ENCODE measurements around the gene TMEM220.
A peak's percentile ranks its signal among the peaks of the same experiment; 100 is the strongest.
"Not testable (repeated sequence)": the region's sequence is repeated elsewhere in the genome, so short reads cannot be mapped to it uniquely, and the experiment has no call there.

Gene TMEM220

GRCh38 chr17:10728331-10728892 lies 1.4 kb downstream of the TMEM220 start:
- no peak for DNase-seq (ENCODE audit: low read depth)

- DNase-seq (ENCODE audit: low read depth), result no peak
Measured at GRCh38 chr17:10727192-10727591, 2.6 kb downstream of the TMEM220 start.

DNA sequence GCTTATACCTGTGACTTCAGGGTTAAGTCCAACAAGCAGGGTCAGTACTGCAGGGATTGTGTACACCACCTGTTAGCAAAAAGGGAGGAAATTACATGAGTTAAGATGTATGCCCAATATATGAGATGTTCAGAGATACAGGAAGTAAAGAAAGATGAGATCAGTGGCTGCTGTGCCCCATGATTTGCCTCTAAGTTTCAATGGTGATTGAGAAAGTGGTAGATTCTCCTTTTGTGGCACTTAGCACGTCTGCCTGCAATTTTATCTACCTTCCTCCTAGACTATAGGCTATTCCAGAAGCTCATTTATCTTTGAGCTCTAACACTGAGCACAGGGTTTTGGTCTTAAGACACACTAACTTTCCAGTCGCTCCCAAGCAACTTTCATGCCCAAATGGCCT lies 3.6 kb downstream of the TMEM220 start:
- DNase-seq (ENCODE audit: low read depth), result no peak

GRCh38 chr17:10725262-10725661 lies 4.6 kb downstream of the TMEM220 start:
- no peak for DNase-seq (ENCODE audit: low read depth)

GRCh38 chr17:10724546-10725195 lies 5.2 kb downstream of the TMEM220 start:
- DNase-seq (ENCODE audit: low read depth), result no peak

DNA sequence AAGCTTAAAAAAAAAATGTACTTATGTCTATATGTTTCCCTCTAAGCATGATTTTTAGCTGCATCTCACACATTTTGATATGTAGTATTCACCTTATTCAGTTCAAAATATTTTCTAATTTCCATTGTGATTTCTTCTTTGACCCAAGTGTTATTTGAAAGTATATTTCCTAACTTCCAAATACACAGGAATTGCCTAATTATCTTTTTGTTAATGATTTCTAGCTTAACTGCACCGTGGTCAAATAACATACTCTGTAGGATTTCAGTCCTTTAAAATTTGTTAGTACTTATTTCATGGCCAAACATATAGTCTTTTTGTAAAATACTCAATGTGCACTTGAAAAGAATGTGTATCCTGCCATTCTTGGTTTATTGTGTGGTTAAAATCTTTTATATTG lies 11.3 kb downstream of the TMEM220 start:
- DNase-seq (ENCODE audit: low read depth), result no peak

DNA sequence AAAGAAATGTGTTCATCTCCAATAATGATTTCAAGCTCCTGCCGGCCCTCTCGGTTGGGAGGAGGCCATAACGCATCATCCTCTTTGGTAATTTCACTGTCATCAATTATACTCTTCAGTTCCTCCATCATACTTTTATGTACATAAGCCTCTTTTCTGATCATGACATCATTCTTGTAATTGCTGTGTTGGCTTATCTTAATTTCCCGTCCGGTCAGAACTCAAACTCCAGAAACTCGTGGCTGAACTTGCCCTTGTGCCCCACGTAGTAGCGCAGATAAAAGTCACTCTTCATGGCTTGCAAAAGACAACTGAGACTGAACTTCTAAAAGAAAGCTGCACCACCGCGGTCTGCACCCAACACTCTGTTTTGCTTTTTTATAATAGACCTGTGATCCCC lies 13.6 kb downstream of the TMEM220 start:
- DNase-seq (ENCODE audit: low read depth), result no peak

GRCh38 chr17:10713318-10713717 lies 16.5 kb downstream of the TMEM220 start:
- DNase-seq (ENCODE audit: low read depth), result no peak

GRCh38 chr17:10705727-10706126 lies 24.1 kb downstream of the TMEM220 start:
- no peak for DNase-seq (ENCODE audit: low read depth)

DNA sequence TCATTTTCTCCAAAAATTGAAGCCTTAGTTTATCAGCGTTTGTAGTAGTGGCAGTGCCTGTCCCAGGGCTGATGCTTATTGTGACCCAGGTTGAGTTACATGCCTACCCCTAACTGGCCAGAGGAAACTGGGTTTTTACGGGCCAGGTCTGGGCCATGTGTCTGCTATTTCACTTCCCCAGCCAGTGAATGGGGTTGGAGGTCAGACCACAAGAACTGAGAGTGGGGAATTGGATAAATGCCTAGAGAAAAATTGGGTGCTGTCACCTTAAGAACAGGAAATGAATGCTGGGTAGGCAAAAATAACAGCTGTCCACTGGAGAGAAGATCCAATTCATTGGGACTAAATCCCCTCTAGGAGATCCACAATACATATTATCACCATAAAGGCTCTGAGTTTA lies 27.2 kb downstream of the TMEM220 start:
- no peak for DNase-seq (ENCODE audit: low read depth)

GRCh38 chr17:10699856-10700255 lies 30.0 kb downstream of the TMEM220 start:
- DNase-seq (ENCODE audit: low read depth), result no peak

- no peak for DNase-seq (ENCODE audit: low read depth)
Measured at GRCh38 chr17:10698096-10698818, 31.6 kb downstream of the TMEM220 start.

DNA sequence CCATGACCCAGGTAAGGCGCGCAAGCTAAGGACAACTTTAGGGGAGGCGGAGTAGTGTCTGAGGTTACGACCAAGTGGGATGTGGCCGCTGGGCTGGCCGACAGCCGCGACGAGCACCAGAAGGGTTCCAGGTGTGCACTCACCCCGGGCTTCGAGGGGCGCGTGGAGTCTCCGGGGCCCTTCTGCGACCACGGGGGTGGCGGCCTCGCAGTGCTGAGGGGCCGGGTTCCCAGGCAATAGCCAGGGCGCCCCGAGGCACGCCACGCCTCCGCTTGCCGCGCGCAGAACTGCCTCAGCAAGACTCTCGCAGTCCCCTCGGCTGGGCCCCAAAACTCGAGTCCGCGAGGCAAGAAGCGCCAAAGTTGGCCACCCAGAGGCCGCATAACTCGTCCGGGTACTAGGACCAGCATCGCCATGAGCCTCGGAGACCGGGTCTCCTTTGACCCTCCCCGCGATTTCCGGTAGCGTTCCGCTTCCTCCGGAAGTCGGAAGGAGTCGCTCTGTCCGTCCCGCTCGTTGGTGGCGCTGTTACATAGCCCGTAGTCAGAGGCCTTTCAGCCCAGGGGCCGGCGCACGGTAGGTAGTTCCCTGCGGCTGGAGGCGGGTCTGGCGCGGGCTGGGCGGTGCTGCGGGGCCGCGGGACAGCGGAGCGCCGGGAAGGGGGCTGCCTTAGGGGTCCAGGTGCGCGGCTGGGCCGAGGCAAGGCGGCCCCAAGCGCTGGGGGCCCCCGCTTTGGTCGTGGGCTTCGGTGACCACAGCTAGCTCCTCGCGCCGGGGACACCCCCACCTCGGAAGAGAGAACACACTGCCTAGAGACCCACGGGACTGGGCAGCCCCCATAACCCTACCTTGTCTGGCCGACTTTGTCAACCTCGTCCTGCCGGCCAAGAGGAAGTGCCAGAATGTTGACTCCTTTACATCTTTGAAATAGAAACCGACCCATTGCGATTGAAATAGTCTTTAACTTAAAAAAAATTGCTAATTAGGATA lies 32.4 kb downstream of the TMEM220 start, which contains the start of the genes ADPRM and SCO1:
TSS of gene ADPRM (plus strand) at position 503 of the 990 bp plus-strand sequence. CDS start 7,333 bp downstream, outside the sequence.
TSS of gene SCO1 (minus strand) at position 442 of the 990 bp plus-strand sequence. CDS start at position 416, 26 bp downstream.
- peak; percentile 85 for DNase-seq (ENCODE audit: low read depth)

DNA sequence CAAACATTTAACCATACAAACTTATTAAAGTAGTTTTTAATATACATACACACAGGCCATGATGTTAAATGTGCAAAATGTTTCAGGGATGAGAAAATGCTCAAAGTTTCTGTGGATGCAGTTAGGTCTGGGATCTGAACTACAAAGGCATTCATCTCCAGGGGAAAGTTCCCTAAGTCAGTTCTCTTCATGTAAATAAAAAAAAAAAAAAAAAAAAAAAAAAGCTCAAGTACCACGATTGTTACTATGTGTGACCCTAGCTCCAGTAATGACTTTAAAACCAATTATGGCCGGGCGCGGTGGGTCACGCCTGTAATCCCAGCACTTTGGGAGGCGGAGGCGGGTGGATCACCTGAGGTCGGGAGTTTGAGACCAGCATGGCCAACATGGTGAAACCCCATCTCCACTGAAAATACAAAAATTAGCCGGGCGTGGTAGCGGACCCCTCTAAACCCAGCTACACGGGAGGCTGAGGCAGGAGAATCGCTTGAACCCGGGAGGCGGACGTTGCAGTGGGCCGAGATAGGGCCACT lies 33.9 kb downstream of the TMEM220 start:
- not testable (repeated sequence) for DNase-seq (ENCODE audit: low read depth)

- DNase-seq (ENCODE audit: low read depth), result no peak
Measured at GRCh38 chr17:10687499-10687898, 42.3 kb downstream of the TMEM220 start.

DNA sequence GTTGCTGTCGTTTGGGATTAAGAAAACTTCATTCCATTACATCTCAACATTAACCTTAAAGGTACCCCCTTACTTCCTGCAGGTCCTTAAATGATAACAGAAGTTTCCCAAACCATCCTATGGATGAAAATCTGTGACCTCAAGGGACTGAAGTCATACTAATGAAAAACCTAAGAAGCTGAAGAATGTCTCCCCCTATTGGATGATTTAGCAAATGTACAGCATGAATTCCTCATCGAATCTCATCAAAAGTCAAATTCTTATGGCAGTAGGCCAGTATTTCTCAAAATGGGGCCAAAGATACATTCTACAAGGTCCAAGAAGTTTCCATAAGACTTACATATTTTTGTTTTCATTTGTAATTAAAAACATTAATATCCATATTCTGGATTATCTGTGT lies 46.0 kb downstream of the TMEM220 start:
- DNase-seq (ENCODE audit: low read depth), result no peak

GRCh38 chr17:10681866-10682446 lies 47.9 kb downstream of the TMEM220 start:
- no peak for DNase-seq (ENCODE audit: low read depth)

GRCh38 chr17:10674704-10675103 lies 55.1 kb downstream of the TMEM220 start:
- no peak for DNase-seq (ENCODE audit: low read depth)

DNA sequence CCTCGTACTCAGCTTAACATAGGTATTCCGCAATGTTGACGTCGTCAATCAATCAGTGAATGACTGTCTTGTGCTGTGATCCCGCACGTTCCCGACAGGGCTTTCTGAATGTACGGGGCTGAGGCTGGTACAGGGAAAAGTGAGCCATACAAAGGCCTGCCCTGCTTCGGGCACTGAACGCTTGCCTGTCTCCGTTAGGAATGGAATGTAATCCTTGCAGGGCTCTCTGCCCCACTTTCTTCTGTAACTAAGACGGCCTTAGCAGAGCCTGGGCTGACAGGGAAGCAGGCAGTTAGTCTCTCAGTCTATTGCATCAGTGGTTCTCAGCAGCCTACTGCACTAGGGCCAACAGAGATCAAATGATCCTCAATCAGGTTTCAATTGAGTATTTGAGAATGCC lies 56.5 kb downstream of the TMEM220 start:
- DNase-seq (ENCODE audit: low read depth), result no peak

GRCh38 chr17:10668775-10669174 lies 61.0 kb downstream of the TMEM220 start:
- no peak for DNase-seq (ENCODE audit: low read depth)

DNA sequence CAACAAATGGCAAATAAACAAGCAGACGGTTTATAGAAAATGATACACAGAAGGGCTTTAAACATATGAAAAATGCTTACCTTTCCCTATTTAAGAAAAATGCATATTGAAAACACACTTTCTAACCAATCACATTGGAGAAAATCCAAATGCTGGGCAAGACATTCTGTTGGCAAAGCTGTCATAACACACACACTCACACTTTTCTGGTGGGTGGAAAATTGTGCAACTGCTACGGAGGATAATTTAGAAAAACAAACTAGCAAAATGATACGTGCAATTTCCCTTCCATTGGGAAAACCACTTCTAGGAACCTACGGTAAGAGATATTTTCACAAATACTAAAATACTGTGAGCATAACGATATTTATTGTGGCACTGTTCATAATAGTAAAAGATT lies 62.9 kb downstream of the TMEM220 start:
- DNase-seq (ENCODE audit: low read depth), result no peak
